SIG-M5 treated with dmso at 0.1 percent for 504 hours (cell line): ENCODE data around the gene AP1G1.
"Not testable (repeated sequence)": the region's sequence is repeated elsewhere in the genome, so short reads cannot be mapped to it uniquely, and the experiment has no call there.

Source experiments
- DNase-seq: peaks from one replicate; lab custom pipeline; 2025; ENCODE audit not compliant: unreplicated experiment; lab: John Stamatoyannopoulos, UW

AP1G1 gene

DNA sequence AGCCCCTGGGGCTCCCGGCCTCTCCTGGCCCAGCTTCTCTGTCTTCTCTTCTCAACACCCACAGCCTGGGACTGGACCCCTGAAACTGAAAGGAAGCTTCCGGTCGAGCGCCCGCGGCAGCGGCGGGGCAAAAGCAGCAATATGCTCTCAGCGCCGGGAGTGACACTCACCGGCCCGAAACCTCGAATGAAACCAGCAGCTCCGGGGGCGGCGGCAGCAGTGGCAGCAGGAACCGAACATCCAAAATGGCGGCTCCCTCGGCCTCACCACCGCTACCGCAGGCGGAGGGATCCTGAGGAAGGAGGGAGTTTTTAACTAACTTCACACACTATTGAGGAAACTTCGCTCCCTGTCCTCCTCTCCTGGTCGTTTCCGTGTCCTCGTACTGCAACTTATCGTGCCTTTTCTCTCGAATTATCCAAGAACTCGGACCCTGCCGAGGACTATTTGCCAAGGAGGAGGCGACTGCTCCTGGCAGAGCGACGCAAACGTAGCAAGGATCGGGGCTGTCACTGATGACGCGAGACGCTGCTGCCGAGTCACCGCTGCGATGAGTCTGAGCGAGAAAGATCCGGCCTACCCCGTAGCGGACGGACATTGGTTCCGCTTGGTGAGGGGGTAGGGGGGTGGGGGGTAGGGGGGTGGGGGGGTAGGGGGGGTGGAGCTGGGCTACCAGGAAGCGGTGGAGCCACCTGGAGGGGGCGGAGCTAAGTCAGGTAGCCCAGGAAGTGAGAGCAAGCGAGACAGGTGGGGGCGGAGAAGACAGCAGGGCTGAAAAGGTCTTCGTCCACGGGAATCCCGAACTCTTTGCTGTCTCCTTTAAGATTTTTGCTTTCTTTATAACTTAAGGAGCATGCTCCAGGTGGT lies at the start of gene AP1G1:
Gene AP1G1, minus strand, starts transcription at position 242 of the 867 bp plus-strand sequence. CDS start 19,355 bp downstream, outside the sequence.
- peak; percentile 97 for DNase-seq

DNA sequence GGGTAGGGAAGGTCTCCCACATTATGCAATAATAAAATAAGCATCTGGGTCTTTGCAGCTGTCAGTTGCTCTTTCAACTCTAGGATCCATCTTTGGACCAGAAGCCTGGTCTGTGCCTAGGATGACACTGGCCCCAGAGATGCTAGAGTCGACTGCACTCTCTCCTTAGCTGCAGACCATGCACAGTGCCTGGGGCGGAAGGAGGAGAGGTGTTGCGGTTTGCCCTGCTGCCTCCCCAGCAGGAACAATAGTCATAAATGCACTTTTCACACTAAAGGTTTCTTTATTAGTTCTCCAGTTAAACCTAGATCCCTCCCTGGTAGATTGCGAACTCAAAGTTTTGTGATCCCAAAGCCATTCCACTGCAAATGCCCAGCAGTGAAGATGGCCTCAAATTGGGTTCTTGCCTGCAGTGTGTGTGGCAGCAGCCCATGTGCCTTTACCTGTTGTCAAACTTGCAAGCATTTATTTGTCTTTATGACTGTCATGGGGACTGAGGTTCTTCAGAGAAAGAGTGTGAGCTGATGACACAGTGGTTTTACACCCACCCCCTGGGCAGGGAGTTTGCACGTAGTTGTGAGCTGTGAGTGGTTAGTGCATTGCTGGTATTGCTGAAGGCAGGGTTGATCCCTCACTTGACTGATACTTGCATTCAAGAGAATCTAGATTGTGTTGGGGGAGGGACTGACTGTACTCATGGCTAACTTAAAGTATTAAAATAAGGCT lies 47.5 kb upstream of the AP1G1 start:
- DNase-seq, result no peak

DNA sequence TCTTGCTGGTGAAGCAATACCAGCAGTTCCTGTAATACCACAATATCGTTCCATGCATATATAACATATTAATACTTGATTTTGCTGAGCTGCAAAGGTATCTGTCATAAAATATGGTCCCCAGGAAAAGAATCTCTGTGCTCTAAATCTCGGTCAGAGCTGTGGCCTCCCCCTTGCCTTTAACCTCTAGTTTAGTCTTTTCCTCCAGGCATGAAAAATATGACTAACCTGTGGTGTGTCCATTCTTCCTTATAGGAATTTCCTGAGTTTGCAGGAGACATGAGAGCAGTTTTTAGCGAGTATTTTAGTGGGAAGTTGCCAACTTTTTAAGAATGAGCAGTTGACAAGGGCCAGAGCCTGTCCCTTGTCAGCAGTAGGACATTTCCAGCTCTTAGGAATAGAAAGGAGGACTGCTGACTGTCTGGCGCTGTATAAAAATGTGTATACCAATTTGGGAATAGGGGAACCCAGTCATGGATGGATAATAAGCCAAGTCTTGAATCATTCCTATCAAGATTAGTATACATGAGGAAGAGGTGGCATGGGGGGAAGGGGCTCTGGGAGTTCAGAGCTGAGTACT lies 45.8 kb upstream of the AP1G1 start:
- DNase-seq, result no peak

DNA sequence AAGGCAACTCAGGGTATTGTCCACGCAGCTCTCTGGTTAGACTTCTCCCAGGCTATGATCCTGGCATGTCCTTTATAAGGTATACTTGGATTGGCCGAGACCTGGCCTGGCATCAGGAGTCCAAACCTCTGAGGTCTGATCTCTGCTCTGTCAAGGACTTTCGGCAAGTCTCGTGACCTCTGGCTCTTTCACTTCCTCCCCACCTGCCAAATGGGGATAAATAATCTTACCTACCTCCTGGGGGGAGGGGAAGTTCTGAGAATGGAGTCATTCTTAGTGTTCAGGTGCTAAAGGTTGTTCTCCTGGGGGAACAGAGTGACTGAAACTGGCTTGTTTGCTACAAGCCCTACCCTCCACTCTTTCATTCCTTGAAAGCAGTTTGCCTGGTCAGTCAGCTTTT lies 44.8 kb upstream of the AP1G1 start:
- no peak for DNase-seq

DNA sequence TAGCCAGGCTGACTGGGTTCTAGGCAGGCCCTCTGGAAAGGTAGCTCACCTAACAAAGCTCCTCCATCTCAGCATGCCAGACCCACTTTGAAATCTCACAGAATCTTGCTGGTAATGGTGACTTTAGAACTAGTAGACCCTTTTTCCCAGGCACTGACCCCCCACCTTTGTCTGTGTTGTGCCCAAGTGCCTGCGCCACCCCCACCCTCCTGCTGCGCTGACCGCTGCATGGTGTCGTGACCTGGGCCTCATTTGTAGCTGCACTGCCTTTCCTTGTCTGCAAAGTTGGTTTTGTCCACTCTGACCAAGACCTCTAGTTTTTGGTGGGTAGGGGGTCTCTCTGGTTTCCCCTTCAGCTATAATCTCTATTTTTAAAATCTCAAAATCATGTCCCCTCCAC lies 43.9 kb upstream of the AP1G1 start:
- DNase-seq, result no peak

DNA sequence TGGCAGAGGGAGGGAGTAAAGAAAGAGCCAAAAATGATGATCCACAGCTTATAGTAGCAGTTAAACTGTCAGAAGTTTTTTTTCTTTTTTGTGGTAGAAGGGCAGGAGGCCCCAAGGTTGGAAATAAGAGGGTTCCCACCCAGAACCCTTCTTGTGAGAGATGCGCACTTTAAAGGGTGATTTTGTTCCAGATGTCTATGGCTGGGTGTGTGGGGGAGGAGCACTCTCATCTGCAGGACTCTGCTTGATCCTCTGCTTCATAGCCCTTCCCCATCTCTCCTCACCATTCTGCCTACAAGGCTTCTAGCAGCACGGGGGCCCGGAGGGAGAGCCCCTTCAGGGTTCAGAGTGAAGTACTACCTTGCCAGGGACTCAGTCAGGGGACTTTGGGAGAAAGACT lies 43.5 kb upstream of the AP1G1 start:
- DNase-seq, result no peak

DNA sequence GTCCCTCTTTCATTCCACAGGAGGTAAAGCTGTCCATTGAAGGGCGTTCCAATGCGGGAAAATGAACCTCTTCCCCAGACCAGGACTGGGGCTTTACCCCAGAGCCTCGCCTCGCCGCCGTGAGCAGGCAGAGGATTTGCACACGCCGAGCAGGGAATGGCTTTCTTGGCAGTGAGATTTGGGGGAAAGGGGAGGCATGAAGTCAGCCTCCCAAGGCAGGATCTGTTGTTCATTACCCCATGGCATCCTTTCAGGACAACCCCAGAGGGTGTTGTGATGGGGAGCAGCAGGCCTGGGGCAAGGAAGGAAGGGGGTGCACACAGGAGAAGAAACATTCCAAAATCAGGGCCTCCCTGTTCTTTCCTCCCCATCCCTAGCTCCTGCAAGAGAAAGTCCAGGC lies 43.1 kb upstream of the AP1G1 start:
- DNase-seq, result no peak

DNA sequence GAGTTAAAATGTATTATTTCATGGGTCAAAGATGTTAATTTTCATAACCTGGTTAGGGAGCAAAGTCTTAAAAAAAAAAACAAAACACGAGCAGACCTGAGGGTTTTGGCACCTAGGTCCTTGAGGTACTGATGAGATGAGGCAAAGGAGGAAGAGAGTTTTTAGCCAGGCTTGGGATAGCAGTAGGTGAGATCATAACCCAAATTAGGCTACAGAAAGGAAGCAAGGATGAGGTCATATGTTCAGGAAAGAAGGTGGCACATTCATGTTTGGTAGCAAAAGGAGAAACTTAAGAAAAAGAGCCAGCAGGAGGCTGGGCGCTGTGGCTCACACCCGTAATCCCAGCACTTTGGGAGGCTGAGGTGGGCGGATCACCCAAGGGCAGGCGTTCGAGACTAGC lies 40.0 kb upstream of the AP1G1 start:
- no peak for DNase-seq

DNA sequence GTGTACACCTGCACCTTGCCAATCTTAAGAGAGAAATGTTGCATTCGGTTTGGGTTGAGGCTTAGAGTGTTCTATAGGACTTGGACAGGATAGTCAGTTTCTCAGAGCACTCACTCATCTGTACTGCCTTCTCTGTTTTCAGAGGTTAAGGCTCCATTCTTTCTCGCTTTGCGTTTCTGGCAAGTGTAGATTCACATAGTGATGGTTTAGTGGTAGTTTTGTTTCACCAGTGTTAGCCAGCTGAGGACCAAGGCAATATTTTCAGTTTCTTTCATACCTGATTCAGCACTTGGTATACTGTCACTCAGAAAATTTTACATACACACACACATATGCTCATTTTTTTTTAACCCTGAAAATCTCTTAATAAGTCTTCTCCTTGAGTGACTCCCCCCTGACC lies 38.5 kb upstream of the AP1G1 start:
- no peak for DNase-seq

DNA sequence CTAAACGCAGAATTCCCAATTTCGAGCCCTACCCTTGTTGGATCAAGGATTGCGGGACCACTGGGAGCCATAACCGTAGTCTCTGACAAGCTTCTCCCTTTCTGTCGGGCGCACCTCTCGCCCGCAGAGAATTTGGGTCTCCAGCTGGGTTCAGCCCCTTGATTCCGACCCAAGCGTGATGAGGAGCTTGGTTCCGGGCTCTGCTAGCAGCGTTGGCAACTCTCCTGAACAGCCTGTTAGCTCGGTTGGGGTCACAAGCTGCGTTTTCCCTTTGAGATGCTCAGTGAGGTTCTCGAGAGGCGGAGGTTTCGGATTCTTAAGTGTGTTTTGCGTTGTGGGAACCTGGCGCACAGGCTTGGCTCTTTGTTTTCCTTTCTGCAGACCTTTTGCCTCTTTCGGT lies 37.8 kb upstream of the AP1G1 start:
- DNase-seq, result peak; percentile 3

DNA sequence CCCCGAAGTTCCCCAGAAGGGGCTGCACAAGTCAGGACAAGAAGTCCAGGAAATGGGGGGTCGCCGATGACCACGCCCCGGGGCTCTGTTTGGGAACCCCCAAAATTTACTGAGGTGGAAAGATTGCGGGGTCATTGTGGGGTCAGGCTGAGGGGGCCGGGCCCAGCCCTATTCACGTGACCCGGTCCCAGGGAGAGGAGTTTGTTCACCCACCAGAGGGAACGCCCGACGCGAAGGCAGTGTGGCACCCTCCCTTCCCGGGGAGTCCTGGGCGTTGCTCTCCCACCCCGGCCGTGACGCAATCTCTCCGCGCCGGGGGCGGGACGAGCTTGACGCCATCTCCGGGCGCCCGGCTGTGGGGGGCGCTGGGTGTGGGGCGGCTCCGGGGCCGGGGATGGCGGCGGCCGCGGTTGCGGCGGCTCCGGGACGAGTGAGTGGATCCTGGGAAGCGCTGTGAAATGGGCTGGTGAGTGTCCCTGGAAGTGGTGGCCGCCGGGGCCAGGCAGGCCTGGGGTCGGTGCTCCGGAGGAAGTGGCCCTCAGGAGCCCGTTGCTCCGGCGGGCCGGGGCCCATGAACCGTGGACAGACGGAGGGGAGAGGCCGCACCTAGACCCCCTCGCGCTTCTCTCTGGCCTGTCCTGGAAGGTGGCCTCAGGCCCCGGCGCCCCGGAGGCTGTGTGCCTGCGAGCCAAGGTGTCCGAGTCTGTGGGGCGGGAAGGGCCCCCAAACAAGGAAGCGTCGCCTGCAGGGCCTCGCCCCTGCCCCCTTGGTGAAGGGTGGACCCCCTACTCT lies 37.2 kb upstream of the AP1G1 start, which contains the start of gene ATXN1L:
Gene ATXN1L, plus strand, starts transcription at position 338 of the 792 bp plus-strand sequence. CDS start 3,765 bp downstream, outside the sequence.
- DNase-seq, result peak; percentile 88

DNA sequence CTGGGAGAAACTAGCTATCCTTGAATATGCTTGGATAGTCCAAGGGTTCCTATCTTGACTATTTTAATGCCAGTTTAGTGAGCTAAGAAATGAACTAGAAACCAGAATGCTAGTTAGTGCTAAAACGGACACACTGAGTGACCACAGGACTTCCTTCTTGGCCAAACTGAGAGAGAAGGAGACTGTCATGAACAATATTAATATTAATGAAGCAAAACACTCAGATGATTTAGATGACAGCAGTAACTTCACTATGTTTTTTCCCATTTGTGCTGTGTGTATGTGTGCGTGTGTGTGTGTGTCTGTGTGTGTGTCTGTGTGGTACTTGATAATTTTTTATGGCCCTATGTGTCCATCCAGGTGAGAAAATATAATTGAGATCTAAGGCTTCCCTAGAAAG lies 34.9 kb upstream of the AP1G1 start:
- DNase-seq, result no peak

DNA sequence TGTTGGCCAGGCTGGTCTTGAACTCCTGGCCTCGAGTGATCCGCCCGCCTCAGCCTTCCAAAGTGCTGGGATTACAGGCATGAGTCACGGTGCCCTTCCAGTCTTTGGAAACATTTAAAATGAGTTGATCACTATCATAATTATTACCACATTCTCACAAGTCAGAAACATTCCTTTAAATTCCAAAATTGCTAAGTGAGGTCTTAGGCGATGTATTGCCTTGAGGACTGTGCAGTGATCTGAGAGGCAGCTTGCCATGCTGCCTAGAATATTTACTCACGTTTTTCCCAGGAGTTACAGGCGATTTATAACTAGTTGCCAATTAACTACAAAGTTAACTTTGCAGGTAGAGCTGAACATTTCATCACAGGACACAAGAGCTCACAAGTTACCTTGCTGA lies 31.4 kb upstream of the AP1G1 start:
- no peak for DNase-seq

DNA sequence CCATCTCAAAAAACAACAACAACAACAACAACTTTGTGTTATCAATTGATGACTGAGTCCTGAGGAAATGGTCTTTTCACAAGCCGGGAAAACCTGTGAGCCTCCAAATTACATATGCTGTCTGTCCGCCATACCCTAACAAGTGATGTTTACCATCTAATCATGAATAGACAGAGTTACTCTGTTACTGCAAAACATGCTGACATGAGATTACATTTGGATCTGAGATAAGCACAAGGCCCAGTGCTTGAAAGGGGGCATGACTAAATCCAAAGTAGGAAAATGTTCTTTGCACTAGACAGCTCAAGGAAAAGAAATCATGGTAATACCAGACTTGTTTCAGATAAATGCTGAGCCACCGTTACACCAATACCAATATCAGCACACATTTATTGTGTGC lies 28.5 kb upstream of the AP1G1 start:
- no peak for DNase-seq

DNA sequence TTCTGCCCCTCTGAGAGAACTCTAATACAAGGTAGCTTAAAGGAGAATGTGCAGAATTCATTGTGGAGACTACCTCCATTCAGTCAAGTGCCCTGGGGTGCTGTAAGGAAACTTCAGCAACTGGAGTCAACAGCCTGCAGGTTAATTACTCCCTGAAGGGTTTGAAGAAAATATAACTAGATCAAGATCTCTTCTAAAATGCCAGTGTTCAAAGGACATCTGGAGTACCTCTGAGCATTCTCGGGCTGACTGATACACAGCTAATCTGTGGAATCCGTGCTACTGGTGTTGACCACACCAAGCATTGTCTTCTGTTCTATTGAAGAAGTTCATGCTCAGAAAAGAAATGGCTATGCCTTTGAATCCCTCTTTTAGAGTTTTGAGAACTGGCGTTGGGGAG lies 25.7 kb upstream of the AP1G1 start:
- no peak for DNase-seq

DNA sequence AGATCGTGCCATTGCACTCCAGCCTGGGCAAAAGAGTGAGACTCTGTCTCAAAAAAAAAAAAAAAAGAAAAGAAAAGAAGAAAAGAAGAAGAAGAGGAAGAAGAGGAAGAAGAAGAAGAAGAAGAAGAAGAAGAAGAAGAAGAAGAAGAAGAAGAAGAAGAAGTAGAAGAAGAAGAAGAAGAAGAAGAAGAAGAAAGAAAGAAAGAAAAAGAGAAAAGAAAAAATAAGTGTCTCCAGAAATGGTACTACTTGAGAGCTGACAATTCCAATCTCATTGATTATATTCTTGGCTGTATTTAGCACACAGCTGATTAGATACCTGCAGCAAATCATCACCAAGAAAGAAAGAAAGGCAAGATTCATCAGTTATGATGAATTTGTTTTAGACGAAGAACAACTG lies 23.5 kb upstream of the AP1G1 start:
- DNase-seq, result not testable (repeated sequence)

DNA sequence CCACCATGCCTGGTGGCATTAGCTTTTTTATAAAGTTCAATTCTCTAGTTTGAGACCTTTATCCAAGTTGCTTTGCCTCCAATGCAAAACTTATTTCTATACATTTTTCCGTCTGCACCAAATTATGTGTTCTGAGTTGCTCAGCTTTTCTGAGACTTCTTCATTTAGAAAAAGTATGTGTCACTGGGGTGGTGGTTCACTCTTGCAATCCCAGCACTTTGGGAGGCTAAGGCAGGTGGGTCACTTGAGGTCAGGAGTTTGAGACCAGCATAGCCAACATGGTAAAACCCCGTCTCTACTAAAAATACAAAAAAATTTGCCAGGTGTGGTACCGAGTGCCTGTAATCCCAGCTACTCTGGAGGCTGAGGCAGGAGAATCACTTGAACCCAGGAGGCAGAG lies 23.1 kb upstream of the AP1G1 start:
- DNase-seq, result not testable (repeated sequence)

DNA sequence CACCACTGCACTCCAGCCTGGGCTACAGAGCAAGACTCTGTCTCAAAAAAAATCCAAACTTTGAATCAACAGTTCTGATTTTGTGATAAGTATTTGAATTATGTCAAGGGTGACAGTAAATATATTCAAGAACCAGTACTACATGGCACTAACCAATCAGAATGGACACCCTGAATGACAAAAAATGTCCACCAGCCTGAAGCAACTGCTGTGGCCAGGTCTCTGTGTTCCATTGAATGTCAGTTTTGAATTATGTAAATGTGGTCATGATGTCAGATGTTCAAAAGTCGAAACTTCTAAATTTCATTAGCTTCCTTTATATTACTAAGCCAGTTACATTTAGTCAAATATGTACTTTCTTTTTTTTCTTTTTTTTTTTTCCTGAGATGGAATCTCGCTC lies 21.7 kb upstream of the AP1G1 start:
- DNase-seq, result peak; percentile 6

DNA sequence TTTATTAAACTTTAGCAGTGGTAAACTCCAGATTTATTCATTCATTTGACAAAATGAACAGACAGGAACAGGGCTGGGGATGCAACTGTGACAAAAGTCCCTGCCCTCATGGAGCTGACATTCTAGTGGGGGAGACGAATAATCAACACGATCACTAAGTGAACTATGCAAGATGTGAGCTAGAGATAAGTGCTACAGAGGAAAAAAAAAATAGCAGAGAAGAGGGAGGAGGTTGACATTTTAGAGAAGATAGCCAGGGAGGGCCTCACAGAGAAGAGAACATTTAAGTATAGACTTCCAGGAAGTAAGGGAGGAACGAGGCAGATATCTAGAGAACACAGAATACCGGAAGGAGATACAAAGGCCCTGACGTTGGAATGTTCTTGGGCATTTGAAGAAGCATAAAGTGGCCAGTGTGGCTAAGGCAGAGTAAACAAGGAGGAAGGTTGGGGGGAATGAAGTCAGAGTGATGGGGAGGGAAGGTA lies 17.9 kb upstream of the AP1G1 start:
- DNase-seq, result no peak

DNA sequence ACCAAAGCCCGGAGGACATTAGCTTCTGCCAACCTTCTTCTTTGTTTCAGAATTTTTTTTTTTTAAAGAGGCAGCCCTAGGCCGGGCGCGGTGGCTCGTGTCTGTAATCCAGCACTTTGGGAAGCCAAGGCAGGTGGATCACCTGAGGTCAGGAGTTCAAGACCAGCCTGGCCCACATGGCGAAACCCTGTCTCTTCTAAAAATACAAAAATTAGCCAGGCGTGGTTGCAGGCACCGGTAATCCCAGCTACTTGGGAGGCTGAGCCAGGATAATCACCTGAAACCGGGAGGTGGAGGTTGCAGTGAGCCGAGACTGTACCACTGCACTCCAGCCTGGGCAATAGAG lies 8.5 kb upstream of the AP1G1 start:
- not testable (repeated sequence) for DNase-seq

DNA sequence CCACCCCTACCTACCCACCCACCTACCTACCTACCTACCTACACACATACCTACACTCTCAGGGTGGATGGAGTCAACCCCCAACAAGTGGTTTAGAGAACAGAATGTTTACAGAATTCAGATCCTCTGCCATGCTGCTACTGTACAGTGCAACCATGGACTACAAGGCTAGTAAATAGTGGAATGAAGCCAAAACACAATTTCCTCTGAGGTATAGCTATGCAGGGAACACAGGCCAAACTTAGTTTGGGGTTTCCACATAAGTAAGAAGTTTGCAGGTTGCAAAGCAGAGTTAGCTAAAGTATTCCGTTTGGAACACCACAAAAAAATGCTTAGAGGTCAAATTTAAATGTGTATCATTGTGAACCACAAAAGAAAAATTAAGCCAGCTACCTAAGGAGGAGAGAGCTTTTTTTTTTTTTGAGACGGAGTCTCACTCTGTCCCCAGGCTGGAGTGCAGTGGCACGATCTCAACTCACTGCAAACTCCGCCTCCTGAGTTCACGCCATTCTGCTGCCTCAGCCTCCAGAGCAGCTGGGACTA lies 2.7 kb upstream of the AP1G1 start:
- no peak for DNase-seq
